HG02759 (cell line): ENCODE measurements around the gene FAM209B.
"Not testable (repeated sequence)": the region's sequence is repeated elsewhere in the genome, so short reads cannot be mapped to it uniquely, and the experiment has no call there.

Experiments
- ATAC-seq: cut with Tn5 transposase; IDR thresholded peaks from one replicate; pipeline ENCODE4 v1.9.1; 2021; ENCODE audit warnings: mild to moderate bottlenecking, moderate library complexity; ENCODE audit not compliant: unreplicated experiment

The FAM209B gene

GRCh38 chr20:56532946-56533345 is at the start of gene FAM209B:
TSS of gene FAM209B (plus strand) at chr20:56533246. CDS start at chr20:56533342, 96 bp downstream.
- not testable (repeated sequence) for ATAC-seq

- ATAC-seq, result no peak
Measured at GRCh38 chr20:56483970-56484369, 49.1 kb upstream of the FAM209B start.

GRCh38 chr20:56487216-56487615 is 45.8 kb upstream of the FAM209B start:
- ATAC-seq, result no peak

GRCh38 chr20:56488566-56488965 is 44.5 kb upstream of the FAM209B start:
- no peak for ATAC-seq

GRCh38 chr20:56501116-56501515 is 31.9 kb upstream of the FAM209B start:
- ATAC-seq, result no peak

- ATAC-seq, result no peak
Measured at GRCh38 chr20:56503916-56504315, 29.1 kb upstream of the FAM209B start.

- no peak for ATAC-seq
Measured at GRCh38 chr20:56504373-56505005, 28.6 kb upstream of the FAM209B start.

GRCh38 chr20:56506103-56506502 is 26.9 kb upstream of the FAM209B start:
- no peak for ATAC-seq

GRCh38 chr20:56511926-56512325 is 21.1 kb upstream of the FAM209B start:
- no peak for ATAC-seq

- ATAC-seq, result no peak
Measured at GRCh38 chr20:56513161-56514150, 19.6 kb upstream of the FAM209B start.

GRCh38 chr20:56516631-56517030 is 16.4 kb upstream of the FAM209B start:
- no peak for ATAC-seq

GRCh38 chr20:56517211-56517610 is 15.8 kb upstream of the FAM209B start:
- ATAC-seq, result no peak

GRCh38 chr20:56517641-56518040 is 15.4 kb upstream of the FAM209B start:
- ATAC-seq, result no peak

- ATAC-seq, result no peak
Measured at GRCh38 chr20:56518126-56518525, 14.9 kb upstream of the FAM209B start.

GRCh38 chr20:56518721-56519398 is 14.2 kb upstream of the FAM209B start:
- no peak for ATAC-seq

GRCh38 chr20:56519551-56519950 is 13.5 kb upstream of the FAM209B start:
- no peak for ATAC-seq

- no peak for ATAC-seq
Measured at GRCh38 chr20:56520180-56520579, 12.9 kb upstream of the FAM209B start.

GRCh38 chr20:56520746-56521354 is 12.2 kb upstream of the FAM209B start:
- not testable (repeated sequence) for ATAC-seq

- no peak for ATAC-seq
Measured at GRCh38 chr20:56522311-56522710, 10.7 kb upstream of the FAM209B start.

GRCh38 chr20:56524444-56524843 is 8.6 kb upstream of the FAM209B start, which contains the start of gene FAM209A:
TSS of gene FAM209A (plus strand) at chr20:56524744. CDS start at chr20:56524809, 65 bp downstream.
- ATAC-seq, result not testable (repeated sequence)

GRCh38 chr20:56527521-56527920 is 5.5 kb upstream of the FAM209B start:
- no peak for ATAC-seq
